Ureter (tissue), 1 donor: ENCODE data around the gene KIRREL3. TPM values are rescaled to one million over a fixed set of nuclear protein-coding genes. Genes with fewer than 3 reads are reported as not detected.

ENCODE experiments used
- DNase-seq: peaks from one replicate; pipeline ENCODE4 v3.0.0-alpha.2; 2020; ENCODE audit warnings: low spot score
- total RNA-seq: library from RNA; stranded (reverse); gene quantifications from one replicate; pipeline ENCODE4 v1.2.4, GENCODE V29; 2023
- donor health status: DM: yes; HTN: yes; CAD: no.

KIRREL3 gene
- total RNA-seq, 1 donor from 2014 or later: not detected

DNA sequence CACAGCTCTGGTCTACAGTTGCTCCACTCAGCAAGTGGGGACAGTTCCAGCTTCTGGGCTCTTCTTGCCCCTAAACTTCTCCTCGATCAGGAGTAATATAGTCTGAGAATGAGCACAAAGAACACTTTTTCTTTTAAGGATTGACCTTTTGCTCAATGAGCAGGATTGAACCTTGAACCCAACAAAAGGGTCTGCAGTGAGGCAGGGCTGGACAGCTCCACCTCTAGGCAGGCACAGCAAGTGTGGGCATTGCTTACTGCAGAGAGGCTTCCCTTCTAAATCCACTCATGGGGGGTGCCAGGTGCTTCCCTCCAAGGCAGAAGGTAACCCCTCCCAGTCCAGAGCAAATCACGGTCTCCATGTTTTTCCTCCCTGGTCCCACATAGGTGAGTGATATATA is 365.6 kb downstream of the KIRREL3 start:
- DNase-seq: no peak

DNA sequence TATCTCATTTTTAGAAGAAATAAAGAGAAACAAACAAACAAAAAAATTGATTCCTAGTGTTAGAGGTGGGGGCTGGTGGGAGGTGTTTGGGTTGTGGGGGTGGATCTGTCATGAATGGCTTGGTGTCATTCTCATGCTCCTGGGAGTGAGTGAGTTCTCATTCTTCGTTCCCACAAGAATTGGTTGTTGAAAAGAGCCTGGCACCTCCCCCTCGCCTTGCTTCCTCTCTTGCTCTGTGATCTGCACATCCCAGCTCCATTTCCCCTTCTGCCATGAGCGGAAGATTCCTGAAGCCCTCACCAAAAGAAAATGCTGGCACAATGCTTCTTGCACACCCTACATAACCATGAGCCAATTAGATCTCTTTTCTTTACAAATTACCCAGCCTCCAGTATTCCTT is 367.2 kb downstream of the KIRREL3 start:
- DNase-seq: no peak

- no peak for DNase-seq
These were observed 369.4 kb downstream of the KIRREL3 start for GRCh38 chr11:126630893-126631798.

DNA sequence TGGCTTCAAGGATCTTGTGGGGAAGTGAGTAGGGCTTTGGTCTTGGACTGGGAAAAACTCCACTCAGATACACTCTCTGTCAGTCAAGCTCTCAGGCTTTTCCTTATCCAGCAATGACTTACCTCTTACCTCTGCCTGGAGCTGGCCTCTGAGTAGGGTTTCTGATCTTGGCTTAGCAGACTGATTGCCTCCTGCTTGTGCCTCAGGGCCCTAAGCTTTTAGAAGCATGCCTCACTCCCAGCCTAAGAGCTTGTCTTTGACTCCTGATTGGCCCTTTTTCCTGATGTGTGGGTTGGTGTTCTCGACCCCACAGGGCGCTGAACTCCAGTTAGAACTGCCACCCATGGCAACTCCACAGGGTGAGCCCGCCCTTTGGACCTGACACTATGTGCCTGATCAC is 370.1 kb downstream of the KIRREL3 start:
- no peak for DNase-seq

- DNase-seq: no peak
These were observed 371.6 kb downstream of the KIRREL3 start for GRCh38 chr11:126628790-126629621.

- no peak for DNase-seq
These were observed 372.1 kb downstream of the KIRREL3 start for GRCh38 chr11:126628450-126628789.

DNA sequence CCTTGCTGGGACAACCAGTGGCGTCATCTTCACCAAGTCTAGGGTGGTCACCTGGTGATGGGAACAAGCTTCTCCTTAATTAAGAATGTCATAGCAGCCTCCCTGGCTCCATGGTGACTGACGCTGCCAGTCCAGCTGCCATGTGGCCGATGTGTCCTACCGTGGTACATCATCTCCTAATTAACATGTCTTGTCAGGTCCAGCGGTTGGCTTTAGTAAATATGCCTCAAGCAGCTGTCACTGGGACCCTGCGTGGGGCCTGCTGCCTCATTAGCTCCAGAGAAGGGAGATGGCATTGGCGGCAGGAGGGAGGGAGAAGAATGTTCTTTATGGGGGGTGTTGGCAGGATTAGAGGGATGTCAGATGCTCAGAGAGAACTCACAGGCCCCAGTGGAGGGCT is 373.1 kb downstream of the KIRREL3 start:
- no peak for DNase-seq

- no peak for DNase-seq
These were observed 376.1 kb downstream of the KIRREL3 start for GRCh38 chr11:126624506-126624905.

DNA sequence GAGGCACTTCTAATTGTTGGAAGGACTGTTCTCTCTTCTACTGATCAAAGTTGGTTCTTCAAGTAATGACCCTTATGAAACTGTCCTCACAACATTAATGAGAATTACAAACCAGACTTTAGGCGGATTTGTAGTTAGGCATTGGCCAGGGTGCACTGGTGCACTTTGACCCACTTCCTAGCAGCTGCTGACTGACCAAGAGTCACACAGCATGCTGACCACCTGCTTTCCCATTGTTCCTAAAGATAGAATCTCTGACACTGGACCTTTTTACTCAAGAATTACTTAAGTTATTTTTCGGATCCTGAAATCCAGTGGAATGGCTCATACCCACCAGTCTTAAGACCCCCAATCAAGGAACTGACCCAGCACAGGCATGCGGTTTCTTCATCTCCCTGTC is 381.1 kb downstream of the KIRREL3 start:
- DNase-seq: no peak

DNA sequence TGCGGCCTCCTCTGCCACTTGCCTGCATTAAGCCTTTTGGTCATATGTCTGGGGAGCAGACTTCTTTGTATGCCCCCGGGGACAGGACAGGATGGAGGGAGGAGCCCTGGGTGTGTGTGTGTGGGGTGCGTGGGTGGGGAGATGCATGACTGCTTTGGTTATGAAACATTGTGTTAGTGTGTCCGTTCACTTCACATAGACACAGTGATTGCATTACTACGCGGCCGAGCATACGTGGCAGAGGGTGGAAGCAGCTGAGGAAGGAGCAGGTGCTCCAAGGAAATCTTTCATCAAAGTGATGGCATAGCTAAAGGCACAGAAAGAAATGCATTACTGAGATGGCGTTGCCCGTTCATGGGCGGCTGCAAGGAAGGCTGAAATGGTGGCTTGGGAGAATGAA is 384.7 kb downstream of the KIRREL3 start:
- no peak for DNase-seq

DNA sequence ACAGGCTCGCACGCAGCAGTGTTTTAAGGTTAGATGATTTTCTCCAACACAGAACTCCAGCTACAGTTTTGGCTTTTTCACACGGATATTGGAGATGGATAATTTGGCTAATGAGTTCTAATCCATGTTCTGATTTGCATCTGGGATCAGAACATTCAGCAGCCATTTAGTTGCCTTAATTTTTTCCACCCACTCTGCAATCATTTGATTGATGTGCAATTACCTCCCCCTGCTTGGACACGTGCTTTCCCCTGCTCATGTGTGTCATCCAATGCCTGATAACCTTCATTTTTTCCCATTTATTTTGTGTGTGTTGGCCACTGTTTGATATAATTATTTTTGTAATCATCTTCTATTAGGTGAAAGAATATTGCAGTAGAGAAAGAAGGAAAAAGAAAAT is 387.3 kb downstream of the KIRREL3 start:
- DNase-seq: no peak

GRCh38 chr11:126612671-126613070 is 387.9 kb downstream of the KIRREL3 start:
- DNase-seq: no peak

DNA sequence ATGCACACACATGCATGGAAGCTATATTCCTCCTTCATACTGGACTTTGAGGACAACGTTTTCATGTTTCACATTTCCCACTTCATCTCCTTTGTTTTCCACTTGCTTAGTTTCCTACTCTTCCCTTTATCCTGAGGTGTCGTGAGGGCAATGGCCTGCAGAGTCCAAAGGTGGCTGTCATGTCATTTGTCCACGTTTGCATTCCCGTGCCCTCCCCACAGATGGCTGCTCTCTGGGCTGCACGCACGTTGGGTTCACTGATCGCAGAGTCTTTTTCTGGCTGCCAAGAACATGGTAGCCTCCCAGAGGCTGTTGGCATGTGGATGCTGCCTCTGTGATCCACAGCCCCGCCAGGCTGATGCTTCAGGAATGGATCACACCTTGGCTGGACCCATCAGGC is 389.1 kb downstream of the KIRREL3 start:
- no peak for DNase-seq

DNA sequence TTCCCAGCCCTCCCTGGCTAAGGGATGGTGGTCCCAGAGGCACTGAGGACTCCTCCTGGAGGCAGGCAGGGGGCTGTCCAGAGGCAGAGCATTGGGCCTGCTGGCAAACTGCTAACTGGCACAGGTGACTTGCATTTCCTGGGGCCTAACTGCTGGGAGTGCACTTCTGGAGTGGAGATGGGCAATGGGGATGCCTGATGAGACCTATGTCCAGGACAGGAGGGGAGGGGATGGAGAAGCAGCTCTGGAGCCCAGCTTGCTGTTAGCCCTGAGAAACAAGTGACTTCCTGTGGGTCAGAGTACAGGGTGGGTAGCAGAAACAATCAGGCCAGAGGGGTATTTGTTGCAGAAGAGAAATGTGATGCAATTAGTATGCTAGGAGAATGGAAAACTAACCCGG is 391.9 kb downstream of the KIRREL3 start:
- no peak for DNase-seq

GRCh38 chr11:126607776-126608541 is 392.6 kb downstream of the KIRREL3 start:
- DNase-seq: no peak

DNA sequence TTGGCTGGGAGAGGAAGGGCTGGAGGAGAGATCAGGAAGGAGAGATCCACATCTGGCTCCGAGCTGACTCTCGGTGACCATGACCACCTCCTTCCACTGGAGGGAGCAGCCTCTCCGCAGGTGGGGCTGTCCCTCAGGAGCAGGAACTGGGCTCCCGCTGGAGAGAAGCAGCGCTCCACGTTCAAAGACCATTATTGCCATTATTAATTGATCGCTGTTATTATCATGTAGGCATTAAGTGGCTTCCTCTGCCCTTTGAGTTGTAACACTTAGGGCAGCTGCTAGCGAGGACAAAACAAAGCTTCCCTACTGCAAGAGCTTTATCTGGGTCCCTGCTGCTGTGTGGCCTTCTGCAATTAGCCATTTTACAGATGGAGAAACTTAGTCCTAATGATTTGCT is 393.2 kb downstream of the KIRREL3 start:
- peak; percentile 62 for DNase-seq

DNA sequence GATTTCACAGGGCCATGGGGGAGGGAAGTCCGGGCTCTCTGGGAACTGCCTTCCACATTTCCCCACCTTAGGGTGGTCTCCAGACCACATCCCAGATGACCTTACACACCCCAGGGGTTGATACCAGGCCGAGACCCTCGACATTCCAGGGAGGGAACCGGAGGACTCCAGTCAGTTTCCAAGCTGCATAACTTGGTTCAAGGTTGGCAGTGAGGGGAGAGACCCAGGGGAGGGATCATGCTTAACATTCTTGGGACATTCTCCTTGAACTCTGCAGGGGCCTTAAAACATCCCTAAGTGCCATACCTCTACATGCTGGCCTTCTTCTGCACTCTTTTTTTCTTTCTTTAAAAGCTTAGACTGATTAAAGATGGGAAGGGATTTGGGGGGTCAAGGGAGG is 394.1 kb downstream of the KIRREL3 start:
- DNase-seq: no peak

GRCh38 chr11:126604461-126604860 is 396.1 kb downstream of the KIRREL3 start:
- DNase-seq: no peak

GRCh38 chr11:126603486-126603885 is 397.1 kb downstream of the KIRREL3 start:
- no peak for DNase-seq

- DNase-seq: no peak
These were observed 397.6 kb downstream of the KIRREL3 start for GRCh38 chr11:126602993-126603392.

DNA sequence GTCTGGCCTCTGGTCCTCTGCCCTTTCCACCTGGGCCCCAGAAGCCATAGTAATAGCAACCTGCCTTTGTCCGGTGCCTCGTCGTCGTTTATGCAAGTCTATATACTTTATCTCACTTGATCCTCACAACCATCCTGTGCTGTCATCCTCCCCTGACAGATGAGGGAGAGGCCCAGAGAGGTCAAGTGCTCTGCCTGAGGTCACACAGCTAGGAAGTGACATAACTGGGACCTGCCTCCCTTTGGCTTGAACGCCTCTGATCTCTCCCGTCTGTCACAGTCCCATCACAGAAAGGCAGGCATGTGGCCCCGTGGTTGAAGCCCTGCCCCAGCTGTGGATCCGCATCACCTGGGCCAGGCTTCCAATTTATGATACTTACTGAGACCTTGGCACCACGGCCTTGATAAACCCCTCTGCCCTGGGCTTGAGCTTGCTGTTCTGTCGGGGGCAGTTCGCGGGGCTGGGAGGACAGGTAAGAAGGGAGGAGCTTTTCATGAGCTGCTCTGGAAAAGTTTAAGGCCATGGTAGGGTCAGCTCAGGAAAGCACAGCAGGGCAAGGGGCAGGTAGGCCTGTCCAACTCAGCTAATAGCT is 398.1 kb downstream of the KIRREL3 start:
- DNase-seq: no peak
